Thymus (tissue), 14 donors: Measurements from ENCODE around the gene POU3F2. TPM values are rescaled to one million over a fixed set of nuclear protein-coding genes. Genes with fewer than 3 reads are reported as not detected.

Experiments
- DNase-seq, 9 donors: peaks; one replicate each; pipeline ENCODE4 v3.0.0-alpha.2; 2013; ENCODE audit warnings: low spot score in 9 of 9, low read depth in 6 of 9, missing footprints in 1 of 9
- H3K27ac ChIP-seq, 2 donors: one replicate each; pipeline ENCODE4 v1.5.1; 2013; ENCODE audit warnings: control low read depth in 1 of 2, low read depth in 1 of 2, low read length in 1 of 2, mild to moderate bottlenecking in 1 of 2, moderate library complexity in 1 of 2
- H3K27me3 ChIP-seq, 2 donors: one replicate each; pipeline ENCODE4 v1.5.1; 2013; ENCODE audit warnings: low read length in 1 of 2; ENCODE audit not compliant: control insufficient read depth in 2 of 2, insufficient read depth in 1 of 2
- H3K36me3 ChIP-seq, 2 donors: one replicate each; pipeline ENCODE4 v1.5.1; 2013; ENCODE audit warnings: low read length in 1 of 2, mild to moderate bottlenecking in 1 of 2, moderate library complexity in 1 of 2; ENCODE audit not compliant: control insufficient read depth in 2 of 2, insufficient read depth in 2 of 2
- H3K4me1 ChIP-seq, 2 donors: one replicate each; pipeline ENCODE4 v1.5.1; 2013; ENCODE audit warnings: low read length in 2 of 2; ENCODE audit not compliant: control insufficient read depth in 2 of 2, insufficient read depth in 2 of 2
- H3K4me3 ChIP-seq, 2 donors: one replicate each; pipeline ENCODE4 v1.5.1; 2013; ENCODE audit warnings: low read length in 2 of 2, control low read depth in 1 of 2, mild to moderate bottlenecking in 1 of 2
- H3K9me3 ChIP-seq, 2 donors: one replicate each; pipeline ENCODE4 v1.5.1; 2013; ENCODE audit warnings: low read length in 1 of 2, mild to moderate bottlenecking in 1 of 2; ENCODE audit not compliant: control insufficient read depth in 2 of 2, insufficient read depth in 1 of 2
- WGBS: extraction: QIAGEN DNeasy Blood & Tissue Kit; methylation state at CpG from one replicate; pipeline ENCODE4 v1.1.7; 2013; 5-methylcytosine and 5-hydroxymethylcytosine counted together
- long read RNA-seq, 10 donors: transcript quantifications; one replicate each; lab custom pipeline, GENCODE V29; 2026
- polyA plus RNA-seq: library from polyadenylated mRNA; stranded (reverse); fragments of 200-250 nt; gene quantifications from one replicate; pipeline ENCODE4 v1.2.3, GENCODE V29; 2013
- total RNA-seq: library from RNA; stranded (reverse); fragments of 120-200 nt; gene quantifications from one replicate; pipeline ENCODE4 v1.2.4, GENCODE V29; 2013
- donor health status: healthy.

The POU3F2 gene
- total RNA-seq (not detected), polyA plus RNA-seq (0.02 TPM)
- long read RNA-seq, donor 1: 0 reads
- long read RNA-seq, donor 2: 0 reads
- long read RNA-seq, donor 3, full-length matches to known transcripts: 2 of 2 reads
- long read RNA-seq, donor 3, partial matches to known transcripts: 0 of 2 reads
- long read RNA-seq, donor 3, other reads (novel, unspliced or antisense): 0 of 2 reads
- long read RNA-seq, donor 4: 0 reads
- long read RNA-seq, donor 5: 0 reads
- long read RNA-seq, donor 6: 0 reads
- long read RNA-seq, donor 7, full-length matches to known transcripts: 2 of 2 reads
- long read RNA-seq, donor 7, partial matches to known transcripts: 0 of 2 reads
- long read RNA-seq, donor 7, other reads (novel, unspliced or antisense): 0 of 2 reads
- long read RNA-seq, donor 8, full-length matches to known transcripts: 1 of 1 reads
- long read RNA-seq, donor 8, partial matches to known transcripts: 0 of 1 reads
- long read RNA-seq, donor 8, other reads (novel, unspliced or antisense): 0 of 1 reads
- long read RNA-seq, donor 9: 0 reads
- long read RNA-seq, donor 10, full-length matches to known transcripts: 2 of 2 reads
- long read RNA-seq, donor 10, partial matches to known transcripts: 0 of 2 reads
- long read RNA-seq, donor 10, other reads (novel, unspliced or antisense): 0 of 2 reads

- Histone ChIP-seq H3K9me3 (peaks cover 1 to 18% of the 10 kb centered on the region in 2 donors), H3K36me3 (no peaks in the 10 kb centered on the region), H3K27me3 (peaks cover 77 to 100% of the 10 kb centered on the region in 2 donors), H3K4me1 (peaks cover 9 to 38% of the 10 kb centered on the region in 2 donors), H3K27ac (no peak within 1 kb of the TSS), H3K4me3 (peak within 1 kb of the TSS; percentile 33 to 56)
- WGBS: 1% methylated on average over 83 of the region's 83 CpGs
- peak; percentile 53 to 91 (median 80) for DNase-seq
These were observed at the start of gene POU3F2 for GRCh38 chr6:98834060-98835031. POU3F2 (plus strand) TSS chr6:98834574; CDS start chr6:98834874, 300 bp downstream.

- no peaks in the 10 kb centered on the region for H3K9me3 ChIP-seq
- no peaks in the 10 kb centered on the region for H3K4me1 ChIP-seq
- DNase-seq: no peak
- 83% methylated on average over 8 of the region's 8 CpGs for WGBS
- H3K27ac ChIP-seq: no peak overlapping the region
- H3K4me3 ChIP-seq: no peak overlapping the region
- no peaks in the 10 kb centered on the region for H3K36me3 ChIP-seq
- H3K27me3 ChIP-seq: peaks cover 0 to 7% of the 10 kb centered on the region in 2 donors
These were observed 46.9 kb upstream of the POU3F2 start for GRCh38 chr6:98787435-98787834.

GRCh38 chr6:98787961-98788360, 46.4 kb upstream of the POU3F2 start:
- WGBS: 53% methylated on average over 15 of the region's 15 CpGs
- Histone ChIP-seq H3K4me3 (no peak overlapping the region), H3K36me3 (no peaks in the 10 kb centered on the region), H3K9me3 (no peaks in the 10 kb centered on the region), H3K27ac (no peak overlapping the region), H3K27me3 (peaks cover 0 to 7% of the 10 kb centered on the region in 2 donors), H3K4me1 (no peaks in the 10 kb centered on the region)
- no peak for DNase-seq

- H3K4me3 ChIP-seq: no peak overlapping the region
- no peaks in the 10 kb centered on the region for H3K9me3 ChIP-seq
- WGBS: 90% methylated on average over 4 of the region's 4 CpGs
- no peak overlapping the region for H3K27ac ChIP-seq
- H3K4me1 ChIP-seq: no peaks in the 10 kb centered on the region
- H3K36me3 ChIP-seq: no peaks in the 10 kb centered on the region
- peaks cover 0 to 3% of the 10 kb centered on the region in 2 donors for H3K27me3 ChIP-seq
- no peak for DNase-seq
These were observed 40.0 kb upstream of the POU3F2 start for GRCh38 chr6:98794307-98794842.

DNA sequence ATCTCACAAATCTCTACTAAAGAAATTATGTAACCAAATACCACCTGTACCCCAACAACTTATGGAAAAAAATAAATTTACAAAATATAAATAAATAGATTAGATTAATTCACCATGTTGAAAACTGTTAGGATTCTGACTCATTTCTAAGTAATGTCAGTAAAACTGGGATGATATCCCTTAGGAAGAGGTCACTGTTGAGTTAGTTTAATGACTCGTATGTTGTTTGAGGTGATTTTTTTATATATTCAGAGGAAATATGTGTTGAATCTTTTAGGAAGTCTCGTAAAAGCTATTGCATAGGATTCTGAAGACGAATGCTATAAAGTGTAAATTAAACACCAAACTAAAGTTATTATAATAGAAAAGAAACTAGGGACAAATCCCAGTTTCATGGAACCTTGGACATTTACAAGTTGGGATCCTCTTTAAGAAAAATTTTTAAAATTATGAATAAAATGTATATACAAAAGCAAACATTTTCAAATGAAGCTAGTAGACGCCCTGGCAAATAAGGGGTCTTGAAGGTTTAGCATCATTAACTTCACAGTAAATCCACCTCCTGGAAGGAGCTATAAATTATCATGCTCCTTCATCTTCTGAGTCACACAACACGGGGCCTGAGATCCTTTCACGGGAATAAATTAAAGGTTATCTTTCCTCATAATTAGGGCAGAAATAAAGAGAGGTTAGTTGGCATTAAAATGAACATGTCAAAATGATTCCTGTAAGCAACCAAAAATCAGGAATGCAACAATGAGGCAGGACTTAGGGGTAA, 37.0 kb upstream of the POU3F2 start:
- peaks cover 0 to 3% of the 10 kb centered on the region in 2 donors for H3K27me3 ChIP-seq
- H3K9me3 ChIP-seq: no peaks in the 10 kb centered on the region
- WGBS: 84% methylated on average over 6 of the region's 6 CpGs
- H3K4me3 ChIP-seq: no peak overlapping the region
- no peaks in the 10 kb centered on the region for H3K36me3 ChIP-seq
- no peaks in the 10 kb centered on the region for H3K4me1 ChIP-seq
- H3K27ac ChIP-seq: no peak overlapping the region
- DNase-seq: no peak

- no peaks in the 10 kb centered on the region for H3K27me3 ChIP-seq
- no peaks in the 10 kb centered on the region for H3K36me3 ChIP-seq
- no peak for DNase-seq
- no peak overlapping the region for H3K4me3 ChIP-seq
- H3K9me3 ChIP-seq: no peaks in the 10 kb centered on the region
- WGBS: 91% methylated on average over 3 of the region's 3 CpGs
- no peak overlapping the region for H3K27ac ChIP-seq
- no peaks in the 10 kb centered on the region for H3K4me1 ChIP-seq
These were observed 33.5 kb upstream of the POU3F2 start for GRCh38 chr6:98800866-98801265.

GRCh38 chr6:98808541-98809210, 25.7 kb upstream of the POU3F2 start:
- H3K36me3 ChIP-seq: no peaks in the 10 kb centered on the region
- 94% methylated on average over 4 of the region's 4 CpGs for WGBS

DNA sequence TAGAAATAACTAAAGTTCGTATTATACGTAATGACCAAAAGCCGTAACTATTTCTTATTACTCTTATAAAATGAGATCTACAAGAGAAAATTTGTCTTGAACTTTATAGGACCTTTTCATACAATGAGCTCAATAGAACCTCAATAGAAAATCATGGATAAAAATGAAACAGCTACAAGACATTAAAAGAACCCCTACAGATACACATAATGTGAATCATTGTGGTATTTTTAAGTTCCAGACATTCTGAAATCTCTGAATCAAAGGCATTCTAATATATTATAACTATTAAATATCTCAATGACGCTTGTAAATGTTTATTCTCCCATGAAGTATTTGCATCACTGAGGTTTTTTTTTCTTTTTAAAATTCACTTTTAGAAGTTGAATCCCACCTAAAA, 22.2 kb upstream of the POU3F2 start:
- DNase-seq: no peak
- no peaks in the 10 kb centered on the region for H3K27me3 ChIP-seq
- 97% methylated on average over 4 of the region's 4 CpGs for WGBS
- H3K4me1 ChIP-seq: no peaks in the 10 kb centered on the region
- H3K36me3 ChIP-seq: no peaks in the 10 kb centered on the region
- no peaks in the 10 kb centered on the region for H3K9me3 ChIP-seq
- no peak overlapping the region for H3K27ac ChIP-seq
- no peak overlapping the region for H3K4me3 ChIP-seq

More at GRCh38 chr6:98808541-98809210, 25.7 kb upstream of the POU3F2 start:
- Histone ChIP-seq H3K9me3 (no peaks in the 10 kb centered on the region), H3K27ac (no peak overlapping the region), H3K4me1 (no peaks in the 10 kb centered on the region), H3K4me3 (no peak overlapping the region), H3K27me3 (peaks cover 0 to 2% of the 10 kb centered on the region in 2 donors)
- DNase-seq: no peak
